VCaP (cell line): Measurements from ENCODE around the gene SLC39A11.
"Not testable (repeated sequence)": the region's sequence is repeated elsewhere in the genome, so short reads cannot be mapped to it uniquely, and the experiment has no call there.

Experiments
- H3K27ac ChIP-seq: fragments of 450-650 bp; 2 replicates; pipeline ENCODE4 v1.5.1; 2017
- CTCF ChIP-seq: fragments of 450-650 bp; conservative IDR thresholded peaks from 2 replicates; pipeline ENCODE4 v1.5.1; 2017; ENCODE audit warnings: mild to moderate bottlenecking, moderate library complexity

The SLC39A11 gene

GRCh38 chr17:72778169-72779151 is 314.0 kb downstream of the SLC39A11 start:
- no peak overlapping the region for H3K27ac ChIP-seq
- TF ChIP-seq CTCF: no peak

- no peak for TF ChIP-seq CTCF
- no peak overlapping the region for H3K27ac ChIP-seq
Observed at GRCh38 chr17:72775919-72776318, 316.6 kb downstream of the SLC39A11 start.

- no peak overlapping the region for H3K27ac ChIP-seq
- no peak for TF ChIP-seq CTCF
Observed at GRCh38 chr17:72775237-72775636, 317.3 kb downstream of the SLC39A11 start.

DNA sequence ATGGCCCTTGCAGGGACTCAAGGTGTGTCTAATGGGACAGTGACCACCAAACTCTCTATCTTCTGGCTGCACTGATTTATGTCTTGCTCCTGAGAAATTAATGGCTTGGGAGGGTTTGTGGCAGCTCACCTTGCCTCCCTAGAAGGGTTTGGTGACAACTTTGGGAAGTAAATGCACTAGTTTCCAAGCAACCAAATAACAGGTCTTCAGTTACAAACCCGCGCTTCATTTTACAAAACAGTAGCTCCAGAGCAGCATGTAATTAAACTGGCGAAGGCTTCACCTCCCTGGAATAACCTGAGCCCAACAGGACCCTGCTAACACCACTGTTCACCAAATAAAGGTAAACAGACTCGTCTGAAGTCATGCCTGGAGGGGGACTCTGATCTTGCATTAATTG is 318.3 kb downstream of the SLC39A11 start:
- TF ChIP-seq CTCF: no peak
- H3K27ac ChIP-seq: no peak overlapping the region

- H3K27ac ChIP-seq: not testable (repeated sequence)
Observed at GRCh38 chr17:72773225-72773624, 319.3 kb downstream of the SLC39A11 start.

- TF ChIP-seq CTCF: no peak
- no peak overlapping the region for H3K27ac ChIP-seq
Observed at GRCh38 chr17:72772331-72772821, 320.1 kb downstream of the SLC39A11 start.

DNA sequence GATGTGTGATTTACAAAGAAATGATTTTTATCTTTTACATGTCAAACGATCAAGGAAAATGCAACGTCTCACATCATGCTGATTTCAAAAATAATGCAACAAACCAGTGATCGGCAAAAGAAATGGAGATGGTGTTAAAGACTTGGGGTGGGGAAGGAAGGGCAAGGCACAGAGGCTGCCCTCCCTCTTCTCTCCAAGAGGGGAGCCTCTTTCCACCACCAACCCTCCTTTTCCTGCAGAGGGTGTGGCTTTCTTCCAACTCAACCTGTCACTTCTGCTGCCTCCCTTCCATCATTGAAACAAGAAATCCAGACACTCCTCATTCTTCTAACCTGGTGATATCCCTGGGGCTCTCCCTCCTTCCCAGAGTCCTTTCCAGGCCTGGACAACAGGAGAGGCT is 320.8 kb downstream of the SLC39A11 start:
- TF ChIP-seq CTCF: no peak
- H3K27ac ChIP-seq: no peak overlapping the region
